ENCODE results near the gene USP32.
A peak's percentile ranks its signal among the peaks of the same experiment; 100 is the strongest.

DNA sequence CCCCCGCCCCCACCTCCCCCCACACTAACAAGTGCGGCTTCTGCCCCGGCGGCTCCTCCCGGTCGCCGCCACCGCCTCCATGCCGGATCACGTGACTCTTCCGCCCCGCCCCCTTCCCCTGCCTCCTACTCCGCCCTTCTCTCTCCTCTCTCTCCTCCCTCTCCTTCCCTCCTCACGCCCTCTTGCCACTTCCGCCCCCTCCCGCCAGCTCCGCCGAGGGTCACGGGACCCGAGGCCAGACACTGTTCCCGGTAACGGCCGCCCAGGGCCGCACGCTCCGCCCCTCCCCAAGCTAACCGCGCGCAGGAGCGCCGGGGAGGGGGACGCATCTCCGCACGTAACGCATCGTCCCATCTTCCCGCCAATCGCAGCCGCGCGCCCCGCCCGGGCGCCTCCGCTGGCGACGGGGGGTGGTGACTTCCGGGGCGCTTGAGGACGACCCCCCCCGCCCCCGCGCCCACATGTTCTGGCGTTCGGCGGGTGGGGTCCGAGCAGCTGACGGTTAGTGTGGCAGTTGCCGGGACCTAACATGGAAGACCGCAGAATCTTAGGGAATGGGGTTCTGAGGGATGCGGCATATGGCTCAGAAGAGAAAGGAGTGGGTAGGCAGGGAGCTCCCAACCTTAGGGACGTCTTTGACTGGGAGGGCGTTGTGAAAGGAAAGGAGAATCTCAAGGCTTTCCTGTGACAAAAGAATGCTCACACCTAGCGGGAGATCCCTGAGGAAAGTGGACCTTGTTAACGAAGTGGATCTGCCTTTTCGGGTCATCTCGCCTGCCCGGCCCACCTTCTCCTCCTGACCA, at the start of gene USP32:
- TF ChIP-seq, protein P1, sequence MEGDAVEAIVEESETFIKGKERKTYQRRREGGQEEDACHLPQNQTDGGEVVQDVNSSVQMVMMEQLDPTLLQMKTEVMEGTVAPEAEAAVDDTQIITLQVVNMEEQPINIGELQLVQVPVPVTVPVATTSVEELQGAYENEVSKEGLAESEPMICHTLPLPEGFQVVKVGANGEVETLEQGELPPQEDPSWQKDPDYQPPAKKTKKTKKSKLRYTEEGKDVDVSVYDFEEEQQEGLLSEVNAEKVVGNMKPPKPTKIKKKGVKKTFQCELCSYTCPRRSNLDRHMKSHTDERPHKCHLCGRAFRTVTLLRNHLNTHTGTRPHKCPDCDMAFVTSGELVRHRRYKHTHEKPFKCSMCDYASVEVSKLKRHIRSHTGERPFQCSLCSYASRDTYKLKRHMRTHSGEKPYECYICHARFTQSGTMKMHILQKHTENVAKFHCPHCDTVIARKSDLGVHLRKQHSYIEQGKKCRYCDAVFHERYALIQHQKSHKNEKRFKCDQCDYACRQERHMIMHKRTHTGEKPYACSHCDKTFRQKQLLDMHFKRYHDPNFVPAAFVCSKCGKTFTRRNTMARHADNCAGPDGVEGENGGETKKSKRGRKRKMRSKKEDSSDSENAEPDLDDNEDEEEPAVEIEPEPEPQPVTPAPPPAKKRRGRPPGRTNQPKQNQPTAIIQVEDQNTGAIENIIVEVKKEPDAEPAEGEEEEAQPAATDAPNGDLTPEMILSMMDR (optimal IDR thresholded peaks at IDR 0.05 in 1 of 3, IDR thresholded peaks at IDR 0.05 in 1 of 3, conservative IDR thresholded peaks at IDR 0.05 in 1 of 3; ENCODE audit: extremely low read depth in 1 of 3, insufficient read depth in 2 of 3, low read length in 3 of 3): peak; percentile 18 to 67 (median 18)
- TF ChIP-seq EZH2 (IDR thresholded peaks at IDR 0.05; ENCODE audit: low read length): no peak
